Activated CD4-positive, alpha-beta T cell treated with anti-CD3 and anti-CD28 coated beads, Interleukin-2, Interleukin-4, amounts not matched to agents 100 ng/mL and 50 ng/mL, durations not matched to agents 16 hours and 8 hours (primary cell): ENCODE measurements around the gene FKBP15.

Experiments used
- DNase-seq: peaks from one replicate; pipeline ENCODE4 v3.0.0-alpha.2; 2020; ENCODE audit warnings: low spot score

Gene FKBP15

DNA sequence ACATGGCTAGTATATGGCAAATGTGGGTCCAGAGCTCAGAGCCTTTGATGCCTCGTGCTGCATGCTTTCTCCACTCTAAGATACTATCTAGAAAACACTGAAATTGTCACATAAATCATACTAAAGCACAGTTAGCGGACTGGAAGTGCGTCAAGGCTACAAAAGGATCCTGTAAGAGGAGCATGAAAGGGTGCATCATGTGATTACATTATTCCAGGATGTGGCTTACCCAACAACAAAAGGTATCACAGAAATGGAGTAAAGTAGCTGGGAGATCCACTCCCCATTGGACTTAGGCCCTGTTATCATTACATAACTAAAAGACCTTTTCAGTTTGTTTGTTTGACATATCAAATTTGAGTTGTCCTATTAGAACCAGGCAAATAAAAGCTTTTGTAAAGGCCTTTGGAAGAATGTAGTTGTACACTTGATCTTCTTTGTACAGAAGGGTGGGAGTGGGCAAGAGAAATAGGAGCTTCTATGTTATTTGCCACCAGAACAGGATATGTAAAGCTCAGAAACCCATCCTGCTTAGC, 7.1 kb upstream of the FKBP15 start:
- no peak for DNase-seq

DNA sequence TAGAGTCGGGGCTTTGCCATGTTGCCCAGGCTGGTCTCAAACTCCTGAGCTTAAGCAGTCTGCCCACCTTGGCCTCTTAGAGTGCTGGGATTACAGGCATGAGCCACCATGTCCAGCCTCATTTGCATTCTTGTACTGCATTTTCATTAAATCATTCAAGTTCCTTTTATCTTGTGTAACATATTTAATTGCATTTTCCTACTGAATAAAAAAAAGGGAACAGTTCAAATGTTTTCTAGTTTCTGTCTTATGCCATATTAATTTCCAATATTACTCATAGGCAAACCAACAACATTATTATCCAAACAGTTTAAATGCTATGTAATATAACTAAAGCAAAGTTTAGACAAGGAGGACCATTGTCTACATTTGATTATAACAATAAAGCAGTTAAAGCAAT, 6.4 kb upstream of the FKBP15 start:
- no peak for DNase-seq

DNA sequence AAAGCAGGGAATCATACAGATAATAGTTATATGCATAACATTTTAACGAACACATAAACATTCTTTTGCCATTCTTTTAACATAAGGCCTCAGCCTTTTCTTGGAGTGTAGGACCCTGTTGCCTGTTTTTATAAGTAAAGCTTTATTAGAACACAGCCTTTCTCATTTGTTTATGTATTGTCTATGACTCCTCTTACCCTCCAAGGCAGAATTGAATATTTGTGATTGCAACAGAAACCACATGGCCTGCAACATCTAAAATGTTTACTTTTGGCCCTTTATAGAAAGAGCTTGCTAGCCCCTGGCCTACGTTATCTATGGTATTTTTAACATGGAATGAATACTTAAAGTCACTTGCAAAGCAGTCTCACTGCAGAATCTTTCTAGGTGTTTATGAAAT, 2.9 kb upstream of the FKBP15 start:
- no peak for DNase-seq

GRCh38 chr9:113222482-113222841, 1.4 kb upstream of the FKBP15 start:
- DNase-seq = no peak

DNA sequence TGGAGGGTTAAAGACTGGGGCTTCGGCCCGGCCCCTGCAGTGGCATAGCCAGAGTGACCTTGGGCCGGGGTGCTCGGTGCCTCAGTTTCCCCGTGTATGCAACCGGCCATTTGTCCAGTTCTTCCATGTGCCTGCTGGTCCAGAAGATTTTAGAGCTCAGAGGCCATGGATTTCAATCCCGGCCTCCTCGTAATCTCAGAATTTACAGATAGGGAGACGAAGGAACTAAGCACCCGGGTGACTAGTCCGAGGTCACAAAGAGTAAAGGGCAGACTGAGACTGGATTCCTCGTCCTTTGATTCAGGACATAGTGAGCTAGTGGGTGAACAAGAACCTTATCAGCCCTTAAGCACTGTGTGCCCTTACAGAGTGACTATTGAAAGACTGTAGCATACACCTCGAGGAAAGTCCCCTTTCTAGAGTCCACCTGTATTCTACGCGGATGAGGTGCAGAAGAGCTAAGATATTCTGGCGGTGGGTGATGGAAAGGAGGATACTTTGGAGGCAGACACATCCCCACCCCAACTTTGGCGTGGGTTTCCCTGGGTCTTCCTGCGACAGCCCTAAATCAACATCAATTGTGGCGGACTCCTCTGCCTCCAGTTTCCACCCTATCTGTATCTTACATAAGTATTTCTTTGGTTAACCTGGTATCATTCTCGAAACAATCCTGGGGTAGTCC, 864 bp upstream of the FKBP15 start:
- no peak for DNase-seq

DNA sequence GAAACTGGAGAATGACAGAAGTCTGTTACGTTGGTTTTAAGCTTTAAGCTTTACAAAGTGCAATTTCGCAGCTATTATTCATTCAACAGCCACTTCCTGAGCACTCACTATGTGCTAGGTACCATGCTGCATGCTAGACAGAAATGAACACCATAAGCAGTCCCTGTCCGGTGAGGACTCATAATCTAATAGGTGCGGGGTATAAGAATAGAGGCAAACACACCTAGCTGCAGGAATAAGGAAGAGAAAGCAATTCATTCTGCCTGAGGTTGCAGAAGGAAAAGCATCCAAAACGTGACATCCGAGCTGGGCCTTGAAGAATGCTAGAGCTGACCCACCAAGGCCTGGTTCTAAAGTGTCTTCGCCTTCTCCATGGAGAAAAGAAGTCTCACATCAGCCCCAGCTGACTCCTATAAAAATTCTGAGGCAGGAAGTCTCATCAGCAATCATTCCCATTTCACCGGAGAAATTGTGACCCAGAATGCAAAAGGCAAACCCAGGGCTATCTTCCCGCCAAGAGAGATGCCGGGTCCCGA, 542 bp downstream of the FKBP15 start:
- DNase-seq = peak; percentile 19

DNA sequence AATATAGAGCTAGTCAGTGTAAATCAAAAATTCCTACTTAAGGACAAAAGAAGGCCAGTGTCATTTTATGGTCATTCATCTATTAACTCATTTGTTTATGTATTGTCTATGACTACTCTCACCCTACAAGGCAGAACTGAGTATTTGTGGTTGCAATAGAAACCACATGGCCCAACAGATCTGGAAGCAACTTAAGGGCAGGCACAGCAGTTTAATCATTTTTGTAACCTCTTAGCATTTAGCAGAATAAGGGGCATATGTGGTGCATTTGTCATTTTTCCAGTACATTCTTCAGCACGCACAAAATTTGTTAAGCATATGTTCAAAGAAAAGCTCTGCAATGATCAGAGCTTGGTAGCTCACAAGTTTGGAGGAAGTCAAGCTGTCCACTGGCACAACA, 1.1 kb downstream of the FKBP15 start:
- peak; percentile 71 for DNase-seq

- no peak for DNase-seq
These were observed 1.7 kb downstream of the FKBP15 start for GRCh38 chr9:113219186-113219936.

- DNase-seq = no peak
These were observed 4.7 kb downstream of the FKBP15 start for GRCh38 chr9:113216406-113216805.

GRCh38 chr9:113215132-113215531, 5.9 kb downstream of the FKBP15 start:
- DNase-seq = peak; percentile 10

DNA sequence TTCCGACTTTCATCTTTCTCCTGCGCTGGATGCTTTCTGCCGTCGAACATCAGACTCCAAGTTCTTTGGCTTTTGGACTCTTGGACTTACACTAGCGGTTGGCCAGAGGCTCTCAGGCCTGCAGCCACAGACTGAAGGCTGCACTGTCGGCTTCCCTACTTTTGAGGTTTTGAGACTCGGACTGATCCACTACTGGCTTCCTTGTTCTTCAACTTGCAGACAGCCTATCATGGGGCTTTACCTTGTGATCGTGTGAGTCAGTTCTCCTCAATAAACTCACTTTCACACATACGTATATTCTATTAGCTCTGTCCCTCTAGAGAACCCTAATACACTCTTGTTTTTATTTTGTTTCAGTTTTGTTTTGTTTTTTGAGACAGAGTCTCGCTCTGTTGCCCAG, 10.3 kb downstream of the FKBP15 start:
- no peak for DNase-seq

- DNase-seq = no peak
These were observed 15.2 kb downstream of the FKBP15 start for GRCh38 chr9:113205861-113206260.

DNA sequence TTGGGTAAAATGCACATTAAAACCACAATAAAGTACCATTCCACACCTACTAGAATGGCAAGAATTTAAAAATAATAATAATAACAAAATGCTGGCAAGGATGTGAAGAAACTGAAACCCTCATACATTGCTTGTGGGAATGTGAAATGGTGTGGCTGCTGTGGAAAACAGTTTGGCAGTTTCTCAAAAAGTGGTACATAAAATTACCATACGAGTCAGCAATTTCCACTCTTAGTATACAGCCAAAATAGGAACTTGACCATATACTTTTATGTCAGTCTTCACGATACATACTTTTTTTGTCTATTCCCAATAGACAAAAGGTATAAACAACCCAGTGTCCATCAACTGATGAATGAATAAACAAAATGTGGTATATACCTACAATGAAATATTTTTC, 15.6 kb downstream of the FKBP15 start:
- DNase-seq = no peak

- DNase-seq = no peak
These were observed 21.3 kb downstream of the FKBP15 start for GRCh38 chr9:113199683-113200329.

- no peak for DNase-seq
These were observed 28.6 kb downstream of the FKBP15 start for GRCh38 chr9:113192455-113192854.

- no peak for DNase-seq
These were observed 33.0 kb downstream of the FKBP15 start for GRCh38 chr9:113187929-113188595.

- DNase-seq = no peak
These were observed 34.8 kb downstream of the FKBP15 start for GRCh38 chr9:113186137-113186755.

DNA sequence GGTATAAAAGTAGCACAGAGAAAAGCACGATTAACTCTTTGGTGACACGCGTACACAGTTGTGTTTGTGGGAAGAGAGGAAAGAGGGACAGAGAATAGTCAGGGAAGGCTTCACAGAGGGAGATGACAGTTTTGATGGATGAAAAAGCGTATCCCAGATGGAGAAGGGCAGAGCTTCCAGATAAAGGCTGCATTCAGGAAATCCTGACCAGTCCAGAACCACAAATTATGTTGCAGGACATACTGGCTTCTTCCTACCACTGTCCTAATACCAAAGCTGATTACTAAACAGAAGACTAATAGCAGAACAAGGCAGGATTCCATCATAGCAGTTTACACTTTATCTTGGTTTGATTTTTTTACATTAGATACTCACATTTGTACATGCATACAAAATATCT, 35.8 kb downstream of the FKBP15 start:
- no peak for DNase-seq

- no peak for DNase-seq
These were observed 36.5 kb downstream of the FKBP15 start for GRCh38 chr9:113184539-113184938.

DNA sequence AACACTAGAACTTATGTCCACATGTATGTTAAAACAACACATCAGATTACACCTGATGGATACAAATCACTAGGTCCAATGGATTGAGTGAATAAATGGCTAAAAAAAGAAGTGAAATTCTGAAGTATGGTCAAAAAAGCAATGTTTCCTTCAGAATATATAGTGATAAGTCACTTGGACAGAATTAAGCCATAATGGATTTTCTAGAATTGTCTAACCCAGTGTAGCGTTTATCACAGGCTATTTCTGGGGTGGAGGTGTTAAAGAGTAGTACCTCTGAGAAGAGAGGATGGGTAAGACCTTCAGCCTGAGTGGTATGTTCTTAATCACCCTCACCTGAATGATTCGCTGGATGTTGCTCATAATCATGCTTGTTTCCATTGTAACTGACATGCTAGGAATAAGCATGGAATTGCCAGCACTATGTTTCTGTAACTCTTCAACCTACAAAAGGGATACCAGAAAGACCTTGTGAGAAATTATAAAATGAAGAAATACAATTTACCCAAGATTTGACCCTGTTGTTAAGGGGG, 37.1 kb downstream of the FKBP15 start:
- DNase-seq = no peak

- DNase-seq = no peak
These were observed 39.9 kb downstream of the FKBP15 start for GRCh38 chr9:113181165-113181564.

DNA sequence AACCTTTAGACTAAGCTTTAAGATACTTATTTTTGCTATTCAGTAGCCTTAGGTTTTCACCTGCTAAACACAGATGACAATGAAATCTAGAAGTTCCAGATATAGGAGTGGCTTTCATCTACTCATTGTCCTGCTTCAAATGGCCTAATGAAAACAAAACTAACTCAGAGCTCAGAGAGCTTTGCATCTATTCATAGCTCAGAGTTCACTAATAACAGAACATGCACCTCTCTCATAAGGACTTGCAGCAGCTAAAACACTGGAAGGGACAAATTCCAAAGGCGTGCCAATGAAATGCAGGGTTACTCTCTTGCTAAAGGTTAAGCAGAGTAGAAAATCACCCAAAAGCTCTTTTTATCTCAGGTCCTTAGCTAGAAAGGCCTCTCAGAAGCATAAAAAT, 41.2 kb downstream of the FKBP15 start:
- no peak for DNase-seq
